Hematopoietic multipotent progenitor cell treated with erythropoietin and hydrocortisone succinate and interleukin-3 and kit ligand, for 15 days (in vitro differentiated cells): ENCODE measurements around the gene CRTC2.
"Not testable (repeated sequence)": the region's sequence is repeated elsewhere in the genome, so short reads cannot be mapped to it uniquely, and the experiment has no call there.

Experiments
- DNase-seq: peaks from one replicate; pipeline ENCODE4 v3.0.0-alpha.2; 2015; ENCODE audit warnings: low spot score

Gene CRTC2, protein sequence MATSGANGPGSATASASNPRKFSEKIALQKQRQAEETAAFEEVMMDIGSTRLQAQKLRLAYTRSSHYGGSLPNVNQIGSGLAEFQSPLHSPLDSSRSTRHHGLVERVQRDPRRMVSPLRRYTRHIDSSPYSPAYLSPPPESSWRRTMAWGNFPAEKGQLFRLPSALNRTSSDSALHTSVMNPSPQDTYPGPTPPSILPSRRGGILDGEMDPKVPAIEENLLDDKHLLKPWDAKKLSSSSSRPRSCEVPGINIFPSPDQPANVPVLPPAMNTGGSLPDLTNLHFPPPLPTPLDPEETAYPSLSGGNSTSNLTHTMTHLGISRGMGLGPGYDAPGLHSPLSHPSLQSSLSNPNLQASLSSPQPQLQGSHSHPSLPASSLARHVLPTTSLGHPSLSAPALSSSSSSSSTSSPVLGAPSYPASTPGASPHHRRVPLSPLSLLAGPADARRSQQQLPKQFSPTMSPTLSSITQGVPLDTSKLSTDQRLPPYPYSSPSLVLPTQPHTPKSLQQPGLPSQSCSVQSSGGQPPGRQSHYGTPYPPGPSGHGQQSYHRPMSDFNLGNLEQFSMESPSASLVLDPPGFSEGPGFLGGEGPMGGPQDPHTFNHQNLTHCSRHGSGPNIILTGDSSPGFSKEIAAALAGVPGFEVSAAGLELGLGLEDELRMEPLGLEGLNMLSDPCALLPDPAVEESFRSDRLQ

GRCh38 chr1:153958111-153958960 is at the start of gene CRTC2:
CRTC2 (minus strand) TSS chr1:153958612; CDS start chr1:153958497, 115 bp downstream.
- peak; percentile 99 for DNase-seq

- no peak for DNase-seq
Observed at GRCh38 chr1:154006136-154006535, 47.7 kb upstream of the CRTC2 start.

DNA sequence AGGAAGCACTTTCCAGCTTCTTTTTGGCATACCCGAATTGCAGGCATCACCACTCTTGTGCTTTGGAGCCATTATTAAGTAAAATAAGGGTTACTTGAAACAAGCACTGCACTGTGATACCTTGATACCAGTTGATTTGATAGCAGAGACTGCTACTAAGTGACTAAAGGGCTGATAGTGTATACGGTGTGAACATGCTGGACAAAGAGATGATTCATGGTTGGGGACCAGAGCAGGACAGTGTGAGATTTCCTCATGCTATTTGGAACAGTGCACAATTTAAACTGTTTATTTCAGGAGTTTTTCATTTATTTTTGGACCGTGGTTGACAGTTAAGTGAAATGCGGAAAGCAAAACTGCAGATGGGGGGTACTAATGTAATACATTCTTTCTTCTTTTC is 42.0 kb upstream of the CRTC2 start:
- no peak for DNase-seq

GRCh38 chr1:153996882-153997281 is 38.5 kb upstream of the CRTC2 start:
- DNase-seq = not testable (repeated sequence)

GRCh38 chr1:153995640-153996039 is 37.2 kb upstream of the CRTC2 start:
- DNase-seq = no peak

GRCh38 chr1:153995202-153995601 is 36.8 kb upstream of the CRTC2 start:
- DNase-seq = no peak

DNA sequence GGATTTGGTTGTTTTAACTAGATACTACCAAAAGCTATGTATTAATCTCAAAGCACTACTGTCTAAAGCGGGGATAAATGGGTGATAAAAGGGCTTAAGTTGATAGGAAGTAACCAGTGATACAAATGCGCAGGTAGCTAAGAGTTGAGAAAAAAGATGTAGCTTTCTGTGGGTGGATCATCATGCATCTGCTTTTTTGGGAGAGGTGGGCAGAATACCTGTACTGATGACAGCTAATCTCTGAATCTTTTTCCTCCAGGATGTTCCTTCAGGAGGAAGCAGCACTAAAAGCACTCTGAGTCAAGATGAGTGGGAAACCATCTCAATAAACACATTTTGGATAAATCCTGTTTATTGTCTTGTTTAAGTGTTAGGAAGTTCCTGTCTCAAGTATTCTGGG is 33.4 kb upstream of the CRTC2 start:
- DNase-seq = no peak

GRCh38 chr1:153991151-153991630 is 32.8 kb upstream of the CRTC2 start:
- no peak for DNase-seq

DNA sequence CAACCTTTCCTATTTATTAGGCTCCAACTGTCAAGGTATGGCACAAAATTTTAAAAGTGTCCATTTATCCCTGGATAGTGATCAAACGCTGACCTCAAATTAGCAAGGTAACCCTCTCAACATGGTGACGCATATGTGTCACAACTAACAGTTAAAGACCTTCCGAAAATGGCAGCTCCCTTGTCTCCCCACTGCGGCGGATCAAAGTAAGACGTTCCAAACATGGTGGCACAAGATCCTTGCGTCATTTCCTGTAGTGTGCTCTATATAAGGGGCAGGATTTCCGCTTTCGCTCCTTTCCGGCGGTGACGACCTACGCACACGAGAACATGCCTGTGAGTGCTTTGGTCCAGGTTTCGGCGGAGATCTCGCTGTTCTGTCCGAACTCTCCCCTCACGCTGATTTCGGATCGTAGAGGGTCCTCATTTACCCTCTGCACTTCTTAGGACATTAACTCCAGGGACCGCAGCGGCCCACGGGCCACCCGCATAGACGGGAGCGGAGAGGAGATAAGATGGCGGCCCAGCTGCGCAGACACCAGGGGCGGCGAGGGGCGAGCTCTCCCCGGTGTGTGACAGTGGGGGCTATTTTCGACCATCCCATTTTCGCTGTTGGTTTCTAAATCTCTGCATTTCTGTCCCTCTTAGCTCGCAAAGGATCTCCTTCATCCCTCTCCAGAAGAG is 32.2 kb upstream of the CRTC2 start, which contains the start of gene RPS27:
Gene RPS27 (plus strand): TSS at position 295 of the 683 bp plus-strand sequence. CDS start 35 bp downstream, at position 330.
- DNase-seq = peak; percentile 98

DNA sequence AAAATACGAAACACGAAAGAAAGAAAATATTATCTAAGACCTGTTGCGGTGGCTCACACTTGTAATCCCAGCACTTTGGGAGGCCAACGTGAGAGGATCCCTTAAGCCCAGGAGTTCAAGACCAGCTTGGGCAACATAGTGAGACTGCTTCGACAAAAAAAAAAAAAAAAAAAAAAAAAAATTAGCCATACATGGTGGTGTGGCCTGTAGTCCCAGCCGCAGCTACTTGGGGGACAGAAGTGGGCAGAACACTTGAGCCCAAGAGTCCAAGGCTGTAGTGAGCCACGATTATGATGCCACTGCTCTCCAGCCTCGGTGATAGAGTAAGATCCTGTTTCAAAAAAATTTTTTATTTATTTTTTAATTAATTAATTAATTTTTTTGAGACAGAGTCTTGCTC is 29.2 kb upstream of the CRTC2 start:
- DNase-seq = no peak

DNA sequence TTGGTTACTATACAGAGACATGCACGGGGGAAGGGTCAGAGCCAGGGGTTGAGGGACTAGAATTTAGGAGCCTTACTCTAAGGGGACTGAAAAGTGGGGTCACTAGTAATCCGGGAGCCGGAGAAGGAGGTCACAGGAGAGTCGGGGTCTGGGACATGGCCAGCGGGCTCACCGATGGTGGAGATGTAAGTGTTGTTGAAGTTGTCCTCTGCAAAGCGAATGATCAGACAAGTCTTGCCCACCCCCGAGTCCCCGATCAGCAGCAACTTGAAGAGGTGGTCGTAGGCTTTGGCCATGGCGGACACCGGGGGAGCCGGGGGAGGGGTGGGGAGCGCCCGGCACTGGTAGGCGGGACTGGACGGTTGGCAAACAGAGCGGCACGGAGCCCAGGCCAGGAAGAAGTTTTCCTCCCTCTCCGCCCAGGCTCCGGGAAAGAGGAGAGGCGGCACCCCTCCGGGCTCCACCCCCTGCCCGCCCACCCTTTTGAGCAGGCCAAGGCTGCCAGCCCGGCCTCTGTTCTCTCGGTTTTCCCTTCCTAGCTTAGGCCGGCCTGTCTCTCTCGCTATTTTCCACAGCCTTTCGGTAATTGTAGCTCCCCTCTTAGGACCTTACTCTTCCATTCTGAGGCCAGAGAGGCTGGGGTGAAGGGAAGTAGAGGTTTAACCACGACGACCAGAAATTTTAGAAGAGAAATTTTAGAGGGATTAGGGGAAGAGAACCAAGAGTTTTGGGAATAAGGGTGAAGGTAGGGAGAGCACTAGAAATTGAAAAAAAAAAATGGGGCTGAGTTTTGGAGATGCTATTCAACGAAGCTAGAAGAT is 27.7 kb upstream of the CRTC2 start, which contains the start of gene RAB13:
Gene RAB13 (minus strand): TSS at position 399 of the 821 bp plus-strand sequence. CDS start 103 bp downstream, at position 296.
- peak; percentile 54 for DNase-seq

GRCh38 chr1:153985341-153985912 is 27.0 kb upstream of the CRTC2 start:
- no peak for DNase-seq

GRCh38 chr1:153984123-153984894 is 25.9 kb upstream of the CRTC2 start:
- no peak for DNase-seq

GRCh38 chr1:153981735-153982134 is 23.3 kb upstream of the CRTC2 start:
- not testable (repeated sequence) for DNase-seq

DNA sequence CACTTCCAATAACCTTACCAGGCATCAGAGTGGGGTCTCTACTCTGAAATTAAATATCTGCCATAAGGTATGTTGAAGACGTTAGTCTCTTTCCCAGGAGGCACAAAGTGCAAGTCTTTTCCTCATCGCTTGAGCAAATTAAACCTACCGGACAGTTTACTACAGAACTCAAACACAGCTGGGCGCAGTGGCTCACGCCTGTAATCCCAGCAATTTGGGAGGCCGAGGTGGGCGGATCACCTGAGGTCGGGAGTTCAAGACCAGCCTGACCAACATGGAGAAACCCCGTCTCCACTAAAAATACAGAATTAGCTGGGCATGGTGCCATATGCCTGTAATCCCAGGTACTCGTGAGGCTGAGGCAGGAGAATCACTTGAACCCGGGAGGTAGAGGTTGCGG is 20.7 kb upstream of the CRTC2 start:
- not testable (repeated sequence) for DNase-seq

DNA sequence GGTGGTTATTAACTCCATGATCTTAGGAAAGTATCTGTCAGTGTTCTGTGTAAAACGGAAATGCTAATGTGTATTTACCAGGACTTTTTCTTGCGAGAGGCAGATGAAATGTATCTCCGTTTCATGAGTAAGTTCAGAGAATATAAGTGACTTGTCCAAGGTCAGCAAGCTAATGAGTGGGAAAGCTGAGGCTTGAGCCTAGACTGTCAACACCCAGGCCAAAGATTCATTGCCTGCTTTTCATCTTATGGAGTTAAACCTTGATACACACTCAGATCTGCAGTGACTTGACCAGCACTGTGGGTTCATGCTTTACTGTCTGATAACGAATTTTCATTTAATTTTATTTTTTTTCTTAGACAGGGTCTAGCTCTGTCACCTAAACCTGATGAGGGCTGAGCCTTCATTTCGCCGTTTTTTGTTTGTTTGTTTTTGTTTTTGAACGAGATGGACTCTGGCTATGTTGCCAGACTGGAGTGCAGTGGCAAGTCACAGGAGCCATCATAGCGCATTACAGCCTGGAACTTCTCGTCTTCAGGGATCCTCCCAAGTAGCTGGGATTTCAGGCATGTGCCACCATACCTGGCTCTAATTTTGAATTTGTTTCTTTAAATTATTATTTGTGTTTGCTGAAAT is 20.0 kb upstream of the CRTC2 start:
- no peak for DNase-seq

- peak; percentile 84 for DNase-seq
Observed at GRCh38 chr1:153977250-153978240, 19.1 kb upstream of the CRTC2 start, which contains the start of gene JTB. JTB (minus strand) TSS chr1:153977674; CDS start chr1:153977252, 422 bp downstream.
